Activated naive CD4-positive, alpha-beta T cell (primary cell): ENCODE measurements around the gene SENP2.
"Not testable (repeated sequence)": the region's sequence is repeated elsewhere in the genome, so short reads cannot be mapped to it uniquely, and the experiment has no call there.

ENCODE experiments used
- DNase-seq, 4 experiments: peaks; one replicate each; lab custom pipeline; 2025; lab: John Stamatoyannopoulos, UW

Gene SENP2

DNA sequence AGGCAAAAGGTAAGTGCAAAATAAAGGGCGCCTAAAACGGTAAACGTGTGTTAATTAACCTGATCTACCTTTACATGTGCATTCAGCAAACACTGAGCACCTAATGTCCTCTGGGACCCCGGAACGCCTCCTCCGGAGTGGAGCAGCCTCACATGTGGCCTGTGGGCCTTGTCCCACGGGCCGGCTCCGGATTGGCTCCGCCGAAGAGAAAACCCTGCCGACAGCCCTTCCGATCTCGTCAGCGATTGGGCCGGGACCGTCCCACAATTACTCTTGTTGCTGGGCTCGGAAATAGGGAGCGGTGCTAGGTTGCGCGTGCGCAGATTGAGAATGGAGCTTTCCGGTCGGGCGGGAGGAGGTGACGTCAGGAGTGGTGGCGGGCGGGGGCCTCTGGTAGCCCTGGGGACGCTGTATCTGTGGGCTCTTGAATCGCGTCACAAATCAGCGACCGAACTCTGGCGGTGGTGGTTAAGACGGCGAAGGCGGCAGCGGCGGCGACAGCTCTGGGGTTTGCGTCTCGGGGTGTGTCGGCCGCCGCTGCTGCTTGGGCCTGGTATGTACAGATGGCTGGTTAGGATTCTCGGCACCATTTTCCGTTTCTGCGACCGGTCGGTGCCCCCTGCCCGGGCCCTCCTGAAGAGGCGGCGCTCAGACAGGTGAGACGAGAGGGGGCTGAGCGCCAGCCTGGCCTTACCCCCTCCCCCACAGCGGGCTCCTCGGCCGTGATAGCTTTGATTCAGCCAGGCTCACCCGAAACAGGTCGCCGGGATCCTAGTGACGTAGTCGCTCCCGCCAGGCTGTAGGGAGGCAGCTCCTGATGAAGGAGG, at the start of gene SENP2:
TSS of gene SENP2 (plus strand) at position 437 of the 827 bp plus-strand sequence. CDS start at position 556, 119 bp downstream.
- DNase-seq = peak; percentile 95 to 98 (median 98)

DNA sequence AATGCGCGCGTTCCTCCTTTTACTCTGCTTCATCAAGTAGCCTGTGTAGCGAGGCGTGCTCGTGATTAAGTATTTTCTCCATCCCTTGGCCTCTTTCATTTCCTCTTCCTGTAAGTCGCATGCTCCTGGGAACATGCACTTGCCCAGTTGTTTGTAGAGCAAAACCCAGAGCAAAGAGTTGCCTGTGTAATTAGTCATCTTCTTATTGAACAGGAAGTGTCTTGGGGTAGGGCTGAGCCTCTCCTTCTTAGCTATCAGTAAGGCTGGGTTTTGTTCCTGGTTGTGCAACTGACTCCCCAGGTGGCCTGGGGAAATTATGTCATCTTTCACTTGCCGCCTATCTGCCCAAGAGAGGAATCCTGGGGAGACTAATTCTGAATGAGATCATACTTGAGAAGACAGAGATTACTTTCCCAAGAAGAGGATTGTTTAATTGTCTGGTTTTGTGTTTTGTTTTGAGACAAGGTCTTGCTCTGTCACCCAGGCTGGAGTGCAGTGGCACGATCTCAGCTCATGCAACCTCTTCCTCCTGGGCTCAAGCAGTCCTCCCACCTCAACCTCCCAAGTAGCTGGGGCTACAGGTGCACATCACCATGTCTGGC, 48.6 kb upstream of the SENP2 start:
- no peak for DNase-seq

DNA sequence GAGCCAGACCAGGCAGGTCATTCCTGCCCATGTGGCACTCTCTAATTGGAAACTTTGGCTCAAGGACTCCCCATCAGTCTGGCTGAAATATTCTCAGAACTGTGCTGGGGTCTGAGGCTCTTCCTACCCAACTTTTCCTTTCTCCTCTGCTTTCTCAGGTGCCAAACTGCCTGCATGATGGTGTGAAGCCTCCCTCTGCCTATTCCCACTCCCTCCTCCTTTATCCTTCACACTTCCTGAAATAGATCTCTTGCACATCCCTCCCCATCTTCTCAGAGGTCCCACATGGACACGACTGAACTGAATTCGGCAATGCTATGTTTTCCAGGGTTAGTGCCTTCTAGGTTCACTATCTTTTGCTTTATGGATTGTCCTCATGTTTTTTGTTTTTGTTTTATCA, 46.2 kb upstream of the SENP2 start:
- no peak for DNase-seq

- DNase-seq = no peak
These were observed 45.4 kb upstream of the SENP2 start for GRCh38 chr3:185540695-185541094.

DNA sequence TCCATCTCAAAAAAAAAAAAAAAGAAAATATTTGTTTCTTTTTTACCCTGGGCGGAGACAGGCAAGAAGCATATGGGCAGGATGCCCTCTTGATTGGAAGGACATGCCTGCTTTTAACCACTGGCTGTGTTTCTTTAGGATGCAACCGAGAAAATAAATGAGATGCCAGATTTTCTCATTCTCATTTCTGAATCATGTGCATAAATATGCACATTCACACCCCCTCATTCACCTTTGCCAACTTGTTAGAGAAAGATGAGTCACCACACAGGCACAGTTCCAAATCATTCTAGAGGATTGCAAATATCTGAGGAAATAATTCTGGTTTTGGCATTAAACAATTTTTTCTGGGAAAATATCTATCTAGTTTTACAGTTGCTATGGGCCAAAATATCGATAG, 37.0 kb upstream of the SENP2 start:
- DNase-seq = no peak

DNA sequence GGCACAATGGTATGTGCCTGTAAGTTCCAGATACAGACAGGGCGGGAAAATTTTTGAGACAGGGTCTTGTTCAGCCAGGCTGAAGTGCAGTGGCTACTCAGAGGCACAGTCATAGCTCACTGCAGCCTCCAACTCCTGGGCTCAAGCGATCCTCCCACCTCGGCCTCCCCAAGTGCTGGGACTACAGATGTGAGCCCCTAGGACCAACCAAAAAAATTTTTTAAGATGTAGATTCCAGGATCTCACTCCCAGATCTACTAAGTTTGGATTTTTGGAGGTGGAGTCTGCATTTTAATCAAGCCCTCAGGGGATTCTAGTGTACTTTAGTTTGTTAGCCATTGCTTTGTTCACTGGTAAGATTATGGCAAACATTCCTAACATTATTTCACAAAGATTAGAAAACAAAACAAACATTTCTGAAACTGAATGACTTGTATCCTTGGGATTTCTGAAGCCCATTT, 36.4 kb upstream of the SENP2 start:
- DNase-seq = no peak

DNA sequence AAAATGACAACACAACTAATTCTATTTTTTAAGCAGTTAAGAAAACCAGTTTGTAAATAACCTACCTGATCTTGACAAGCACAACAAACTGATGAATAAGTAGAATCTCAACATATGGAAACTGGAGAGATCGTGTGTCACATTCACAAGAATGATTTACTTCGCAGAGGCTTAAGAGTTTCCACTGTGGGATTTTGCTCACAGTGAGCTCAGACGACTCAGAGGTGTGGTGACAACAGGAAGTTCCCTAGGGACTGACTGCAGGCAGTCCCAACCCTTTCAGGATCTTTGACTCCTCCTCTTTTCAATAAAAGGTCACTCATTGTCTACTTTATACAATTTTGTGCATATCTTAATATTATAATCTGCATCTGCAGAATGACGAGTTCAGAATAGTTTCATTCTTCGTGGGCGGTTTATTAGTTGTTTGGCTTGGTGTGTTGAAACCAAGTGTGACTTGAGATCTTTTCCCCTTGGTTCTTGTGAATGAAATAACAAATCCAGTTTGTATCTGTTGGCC, 33.7 kb upstream of the SENP2 start, which contains the start of gene LIPH:
TSS of gene LIPH (minus strand) at position 231 of the 520 bp plus-strand sequence. CDS start at position 114, 117 bp downstream.
- DNase-seq = no peak

GRCh38 chr3:185555101-185555501, 31.0 kb upstream of the SENP2 start:
- no peak for DNase-seq

DNA sequence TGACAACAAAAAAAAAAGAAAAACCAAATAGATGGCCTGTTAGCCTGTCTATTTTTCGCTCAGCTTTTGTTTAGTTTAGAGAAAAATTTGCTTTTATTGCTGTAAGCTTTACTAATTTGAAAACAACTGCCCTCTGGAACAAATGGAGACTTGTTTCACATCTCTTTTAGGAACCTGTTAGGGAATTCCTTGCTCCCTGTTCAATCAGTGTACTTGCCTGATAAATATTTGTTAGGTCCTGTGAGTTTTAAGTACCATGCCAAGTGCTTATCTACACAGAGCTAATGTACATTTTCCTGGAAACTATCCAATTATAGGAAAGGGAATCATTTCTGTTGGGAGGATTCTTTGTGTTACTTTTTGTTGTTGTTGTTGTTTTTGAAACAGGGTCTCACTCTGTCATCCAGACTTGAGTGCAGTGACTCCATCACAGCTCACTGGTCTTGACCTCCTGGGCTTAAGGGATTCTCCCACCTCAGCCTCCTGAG, 30.2 kb upstream of the SENP2 start:
- DNase-seq = no peak

GRCh38 chr3:185556640-185557039, 29.5 kb upstream of the SENP2 start:
- not testable (repeated sequence) for DNase-seq

GRCh38 chr3:185558395-185558794, 27.7 kb upstream of the SENP2 start:
- DNase-seq = no peak

- DNase-seq = no peak
These were observed 26.4 kb upstream of the SENP2 start for GRCh38 chr3:185559706-185560090.

GRCh38 chr3:185560676-185561075, 25.4 kb upstream of the SENP2 start:
- no peak for DNase-seq

- no peak for DNase-seq
These were observed 24.6 kb upstream of the SENP2 start for GRCh38 chr3:185561374-185561943.

DNA sequence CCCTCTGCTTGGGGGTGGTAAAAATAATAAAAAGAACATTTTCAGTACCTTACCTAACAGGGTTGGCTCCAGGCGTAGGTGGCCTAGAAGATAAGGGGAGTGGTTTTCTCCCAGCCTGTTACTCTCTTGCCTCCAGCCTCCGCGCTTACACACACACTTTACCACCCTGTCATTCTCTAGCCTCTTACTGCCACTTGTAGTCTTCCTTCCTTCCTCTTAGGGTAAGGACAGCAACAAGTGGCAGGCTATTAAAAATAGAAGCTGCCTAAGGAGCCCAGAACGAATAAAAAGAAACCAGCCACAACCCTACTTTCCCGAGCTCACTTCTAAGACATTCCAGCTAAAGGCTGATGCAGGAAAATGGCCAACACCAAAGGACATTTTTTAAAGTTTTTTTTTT, 24.1 kb upstream of the SENP2 start:
- DNase-seq = no peak

- DNase-seq = no peak
These were observed 13.9 kb upstream of the SENP2 start for GRCh38 chr3:185572183-185572582.

DNA sequence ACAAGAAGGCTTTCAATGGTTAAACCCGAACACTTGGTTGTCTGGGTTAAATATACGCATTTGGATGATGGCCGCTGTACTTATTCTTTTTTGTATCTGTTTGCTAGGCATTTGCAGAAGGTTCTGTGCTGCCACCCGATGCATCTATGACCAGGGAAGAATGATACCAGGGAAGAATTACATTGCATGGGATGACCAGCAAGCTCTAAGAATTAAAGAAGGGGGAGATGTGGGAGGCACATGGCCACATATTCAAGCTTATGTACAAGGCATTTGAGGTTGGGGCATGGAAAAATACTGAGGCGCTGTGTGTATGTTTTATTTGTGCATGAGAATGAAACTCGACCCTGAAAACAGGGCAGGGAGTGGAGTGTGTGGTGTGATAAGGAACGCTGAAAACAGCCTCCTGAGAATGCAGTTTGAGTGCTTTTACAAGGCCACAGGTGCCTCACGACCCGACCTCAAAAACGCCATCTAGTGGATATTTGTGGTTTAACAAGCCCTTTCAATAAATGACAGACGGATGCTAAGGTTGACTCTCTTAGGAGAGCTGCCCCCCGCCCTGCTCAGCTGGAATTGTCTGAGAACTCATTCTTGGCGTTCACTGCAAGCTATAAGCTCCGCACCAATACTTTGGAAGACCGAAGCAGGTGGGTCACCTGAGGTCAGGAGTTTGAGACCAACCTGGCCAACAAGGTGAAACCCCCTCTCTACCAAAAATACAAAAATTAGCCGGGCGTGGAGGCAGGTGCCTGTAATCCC, 10.8 kb upstream of the SENP2 start:
- DNase-seq = peak in 1 of 4 experiments; percentile 15

- no peak for DNase-seq
These were observed 3.9 kb upstream of the SENP2 start for GRCh38 chr3:185582236-185582635.

DNA sequence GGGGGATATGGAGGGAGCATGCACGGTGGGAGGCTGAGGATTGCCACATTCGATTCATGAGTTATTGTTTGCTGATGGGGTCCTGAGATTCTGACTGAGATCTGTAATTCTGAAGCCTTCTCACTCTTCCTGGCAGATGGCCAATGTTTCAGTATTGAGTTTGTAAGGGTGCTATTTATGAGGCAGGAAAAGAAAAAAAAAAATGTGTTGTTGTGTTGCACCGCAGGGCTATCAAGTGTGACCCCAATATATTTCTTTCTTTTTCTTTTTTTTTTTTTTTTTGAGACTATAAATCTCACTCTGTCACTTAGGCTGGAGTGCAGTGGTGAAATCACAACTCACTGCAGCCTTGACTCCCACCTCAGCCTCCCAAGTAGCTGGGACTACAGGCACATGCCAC, 3.2 kb upstream of the SENP2 start:
- DNase-seq = no peak

DNA sequence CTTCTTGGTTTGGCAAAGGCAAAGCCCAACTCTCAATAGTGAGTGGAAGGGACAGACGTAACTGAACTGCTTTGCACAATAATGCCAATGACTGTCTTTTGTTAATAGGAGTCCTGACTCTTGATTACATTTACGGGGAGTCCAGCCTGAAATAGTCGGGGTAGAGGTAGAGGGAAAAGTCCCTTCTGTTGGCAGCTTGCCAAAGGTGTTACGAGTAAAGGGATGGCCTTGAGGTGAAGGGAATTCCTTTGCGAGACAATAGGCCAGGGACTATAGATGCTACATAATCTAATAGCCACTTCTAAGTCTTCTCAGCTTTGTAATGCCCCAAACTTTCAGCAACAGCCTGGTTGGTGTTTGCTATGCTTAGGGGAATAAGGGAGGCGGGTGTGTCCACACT, 2.2 kb upstream of the SENP2 start:
- DNase-seq = no peak

DNA sequence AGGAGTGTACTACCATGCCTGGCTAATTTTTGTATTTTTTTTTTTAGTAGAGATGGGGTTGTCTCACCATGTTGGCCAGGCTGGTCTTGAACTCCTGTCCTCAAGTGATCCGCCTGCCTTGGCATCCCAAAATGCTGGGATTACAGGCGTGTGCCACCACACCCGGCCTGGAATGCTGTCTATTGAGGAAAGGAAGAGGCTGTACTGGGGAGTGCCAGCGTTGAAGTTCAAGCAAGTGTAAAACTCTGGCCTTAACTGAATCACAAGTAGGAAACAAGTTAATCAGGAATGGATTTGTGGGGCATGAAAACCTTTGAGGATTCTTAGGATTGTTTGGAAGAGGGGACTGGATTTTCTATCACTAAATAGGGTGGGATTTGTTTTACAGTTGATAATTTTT, 1.4 kb upstream of the SENP2 start:
- no peak for DNase-seq

- DNase-seq = no peak
These were observed 607 bp upstream of the SENP2 start for GRCh38 chr3:185585518-185585858.
